Stimulated activated effector memory CD8-positive, alpha-beta T cell treated with anti-CD3 and anti-CD28 coated beads, Interleukin-12 subunit alpha, Interleukin-12 subunit beta, amount 100 ng/mL, for 72 hours (primary cell): ENCODE results near the gene MTNR1B.
A peak's percentile ranks its signal among the peaks of the same experiment; 100 is the strongest.

Experiments used
- ATAC-seq: fragments of 150-1000 bp; cut with Tn5 transposase; 2 replicates; pipeline ENCODE4 v1.10.0; 2021
- DNase-seq, 2 donors: peaks; one replicate each; pipeline ENCODE4 v3.0.0; 2021 to 2022; ENCODE audit warnings: low spot score in 2 of 2
- H3K27ac Mint-ChIP-seq: one replicate; pipeline ENCODE4 v1.8.0; 2022; ENCODE audit warnings: mild to moderate bottlenecking, mixed read lengths
- H3K36me3 Mint-ChIP-seq: one replicate; pipeline ENCODE4 v1.8.0; 2022; ENCODE audit warnings: mild to moderate bottlenecking, mixed read lengths
- H3K4me1 Mint-ChIP-seq: one replicate; pipeline ENCODE4 v1.8.0; 2022; ENCODE audit warnings: mixed read lengths
- H3K4me3 Mint-ChIP-seq: one replicate; pipeline ENCODE4 v1.8.0; 2022; ENCODE audit warnings: mild to moderate bottlenecking, mixed read lengths
- H3K9me3 Mint-ChIP-seq: one replicate; pipeline ENCODE4 v1.8.0; 2022; ENCODE audit warnings: mixed read lengths

MTNR1B gene

GRCh38 chr11:92969634-92970347 is at the start of gene MTNR1B:
TSS of gene MTNR1B (plus strand) at chr11:92969651. CDS start at chr11:92969726, 75 bp downstream.
- peaks cover 2% of the 10 kb centered on the region for H3K9me3 Mint-ChIP-seq
- H3K36me3 Mint-ChIP-seq: no peaks in the 10 kb centered on the region
- no peak for DNase-seq
- no peaks in the 10 kb centered on the region for H3K4me1 Mint-ChIP-seq
- no peak within 1 kb of the TSS for H3K27ac Mint-ChIP-seq
- H3K4me3 Mint-ChIP-seq: no peak within 1 kb of the TSS
- no peak for ATAC-seq

GRCh38 chr11:92920331-92920730 is 49.1 kb upstream of the MTNR1B start:
- no peaks in the 10 kb centered on the region for H3K4me1 Mint-ChIP-seq
- DNase-seq: no peak
- H3K27ac Mint-ChIP-seq: no peak overlapping the region
- no peak for ATAC-seq
- H3K9me3 Mint-ChIP-seq: peaks cover 7% of the 10 kb centered on the region
- H3K4me3 Mint-ChIP-seq: no peak overlapping the region
- no peaks in the 10 kb centered on the region for H3K36me3 Mint-ChIP-seq

DNA sequence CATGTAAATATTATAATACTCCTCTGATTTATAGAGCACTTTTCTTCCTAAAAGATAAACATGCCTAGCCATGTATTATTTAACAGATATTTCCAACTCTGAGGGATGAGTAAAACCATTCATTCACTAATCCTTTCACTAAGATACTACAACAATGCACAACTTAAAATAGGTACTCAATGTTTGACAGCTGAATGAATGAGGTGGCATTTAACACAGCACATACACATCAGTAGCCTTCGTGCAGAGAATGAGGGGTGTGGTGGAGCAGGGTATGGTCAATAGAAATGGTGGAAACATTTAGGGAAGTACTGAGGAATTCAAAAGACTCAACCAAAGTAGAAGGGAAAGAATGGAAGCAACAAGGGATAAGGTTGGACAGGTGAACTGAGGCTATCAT is 46.7 kb upstream of the MTNR1B start:
- Mint-ChIP-seq H3K4me1 (no peaks in the 10 kb centered on the region), H3K4me3 (no peak overlapping the region), H3K27ac (no peak overlapping the region), H3K9me3 (peaks cover 7% of the 10 kb centered on the region), H3K36me3 (no peaks in the 10 kb centered on the region)
- ATAC-seq (no peak), DNase-seq (no peak)

- DNase-seq: no peak
Observed at GRCh38 chr11:92929246-92929645, 40.2 kb upstream of the MTNR1B start.

GRCh38 chr11:92929653-92930052 is 39.8 kb upstream of the MTNR1B start:
- H3K36me3 Mint-ChIP-seq: no peaks in the 10 kb centered on the region
- no peak overlapping the region for H3K4me3 Mint-ChIP-seq
- no peaks in the 10 kb centered on the region for H3K4me1 Mint-ChIP-seq
- DNase-seq: peak in 1 of 2 donors; percentile 47
- peaks cover 6% of the 10 kb centered on the region for H3K9me3 Mint-ChIP-seq
- no peak overlapping the region for H3K27ac Mint-ChIP-seq
- ATAC-seq: peak; percentile 63

More at GRCh38 chr11:92929246-92929645, 40.2 kb upstream of the MTNR1B start:
- ATAC-seq: peak; percentile 71
- no peak overlapping the region for H3K4me3 Mint-ChIP-seq
- no peaks in the 10 kb centered on the region for H3K36me3 Mint-ChIP-seq
- H3K4me1 Mint-ChIP-seq: no peaks in the 10 kb centered on the region
- no peak overlapping the region for H3K27ac Mint-ChIP-seq
- peaks cover 8% of the 10 kb centered on the region for H3K9me3 Mint-ChIP-seq

- Mint-ChIP-seq H3K36me3 (no peaks in the 10 kb centered on the region), H3K27ac (no peak overlapping the region), H3K4me1 (no peaks in the 10 kb centered on the region), H3K4me3 (no peak overlapping the region), H3K9me3 (peaks cover 6% of the 10 kb centered on the region)
- no peak for DNase-seq
- no peak for ATAC-seq
Observed at GRCh38 chr11:92931746-92932422, 37.6 kb upstream of the MTNR1B start.

DNA sequence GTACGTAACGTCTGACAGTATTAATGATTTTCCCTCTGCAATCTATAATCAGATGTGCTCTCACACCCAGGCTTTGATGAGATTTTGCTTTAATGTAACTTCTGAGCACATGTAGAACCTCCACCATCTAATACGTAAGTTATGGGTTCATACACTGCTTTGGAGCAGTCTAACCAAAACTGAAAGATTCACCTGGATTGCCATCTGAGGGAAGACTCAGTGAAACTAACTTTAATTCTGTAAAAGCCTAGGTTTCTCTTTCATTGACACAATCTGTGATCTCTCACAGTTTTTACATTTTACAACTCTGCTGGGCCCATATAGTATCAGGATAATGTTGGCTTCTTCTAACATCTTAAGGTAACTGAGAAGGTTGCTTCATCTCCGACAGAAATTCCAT is 30.1 kb upstream of the MTNR1B start:
- no peak overlapping the region for H3K4me3 Mint-ChIP-seq
- no peak overlapping the region for H3K27ac Mint-ChIP-seq
- no peaks in the 10 kb centered on the region for H3K4me1 Mint-ChIP-seq
- DNase-seq (no peak), ATAC-seq (no peak)
- H3K36me3 Mint-ChIP-seq: no peaks in the 10 kb centered on the region
- peaks cover 5% of the 10 kb centered on the region for H3K9me3 Mint-ChIP-seq

DNA sequence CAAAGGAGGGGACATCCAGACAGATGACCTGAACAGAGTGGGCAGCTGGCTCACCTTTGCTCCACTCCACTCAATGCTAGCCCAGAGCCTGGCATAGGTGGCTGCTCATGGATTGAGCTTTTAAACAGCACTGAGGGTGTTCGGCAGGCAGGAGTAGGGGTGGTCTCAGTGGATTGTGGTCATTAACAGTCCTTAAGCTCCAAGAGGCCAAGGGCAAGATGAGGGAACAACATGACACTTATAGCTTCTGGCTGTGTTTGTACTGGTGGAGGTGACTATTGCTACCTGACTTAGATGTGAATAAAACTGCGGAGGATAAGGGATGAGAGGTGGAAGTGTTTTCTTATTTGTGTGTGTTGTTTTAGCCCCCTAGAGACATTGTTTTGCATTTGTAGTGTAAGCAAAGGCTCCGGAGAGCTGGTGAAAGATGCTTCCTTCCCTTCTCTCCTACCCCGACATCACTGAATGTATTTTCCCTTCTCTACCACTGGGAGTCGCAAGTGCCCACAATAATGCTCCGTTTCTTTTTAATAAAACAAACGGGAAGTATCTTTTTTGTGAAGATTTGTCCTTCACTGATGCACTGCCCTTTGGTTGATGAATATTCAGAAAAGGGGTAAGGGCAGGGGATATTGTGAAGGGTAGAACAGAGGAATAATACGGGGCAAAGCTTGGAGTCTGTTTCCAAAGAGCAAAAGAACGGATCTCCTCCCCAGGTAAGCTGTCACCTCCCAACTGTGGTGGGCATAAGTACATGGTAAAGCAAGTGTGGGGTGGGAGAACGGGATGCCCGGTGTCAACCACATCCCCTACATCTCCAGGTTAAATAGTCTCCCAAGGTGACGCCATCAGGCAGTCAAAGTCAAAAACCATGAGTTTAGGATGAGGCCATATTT is 27.5 kb upstream of the MTNR1B start:
- peaks cover 6% of the 10 kb centered on the region for H3K9me3 Mint-ChIP-seq
- DNase-seq: no peak
- no peaks in the 10 kb centered on the region for H3K4me1 Mint-ChIP-seq
- H3K36me3 Mint-ChIP-seq: no peaks in the 10 kb centered on the region
- ATAC-seq: peak; percentile 28
- no peak overlapping the region for H3K4me3 Mint-ChIP-seq
- H3K27ac Mint-ChIP-seq: no peak overlapping the region

- no peak for DNase-seq
- Mint-ChIP-seq H3K4me1 (no peaks in the 10 kb centered on the region), H3K36me3 (no peaks in the 10 kb centered on the region), H3K9me3 (peaks cover 21% of the 10 kb centered on the region), H3K27ac (no peak overlapping the region), H3K4me3 (no peak overlapping the region)
- ATAC-seq: no peak
Observed at GRCh38 chr11:92946707-92947106, 22.7 kb upstream of the MTNR1B start.

GRCh38 chr11:92948116-92948515 is 21.3 kb upstream of the MTNR1B start:
- Mint-ChIP-seq H3K4me1 (no peaks in the 10 kb centered on the region), H3K4me3 (no peak overlapping the region), H3K27ac (no peak overlapping the region), H3K9me3 (peaks cover 21% of the 10 kb centered on the region), H3K36me3 (no peaks in the 10 kb centered on the region)
- ATAC-seq (no peak), DNase-seq (no peak)

DNA sequence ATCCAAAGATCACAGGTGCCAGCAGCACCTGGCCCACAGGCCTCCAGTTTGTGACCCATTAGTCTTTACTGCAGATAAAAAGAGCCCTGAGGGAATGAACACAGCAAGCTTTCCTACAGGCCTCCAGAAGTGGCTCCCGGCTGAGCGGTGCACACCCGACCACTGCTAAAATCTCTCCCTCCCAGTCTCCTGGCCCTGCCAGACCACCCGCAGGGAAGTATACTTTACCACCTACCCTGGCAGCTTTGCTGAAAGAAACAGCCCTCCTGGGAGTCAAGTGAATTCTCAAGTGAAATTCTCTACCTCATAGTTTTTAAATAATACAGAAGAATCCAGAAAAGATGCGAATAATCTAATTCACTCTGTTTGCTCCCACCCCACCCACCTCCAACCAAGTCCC is 15.4 kb upstream of the MTNR1B start:
- peaks cover 6% of the 10 kb centered on the region for H3K9me3 Mint-ChIP-seq
- no peak overlapping the region for H3K27ac Mint-ChIP-seq
- DNase-seq: no peak
- H3K4me1 Mint-ChIP-seq: no peaks in the 10 kb centered on the region
- no peaks in the 10 kb centered on the region for H3K36me3 Mint-ChIP-seq
- ATAC-seq: no peak
- H3K4me3 Mint-ChIP-seq: no peak overlapping the region

DNA sequence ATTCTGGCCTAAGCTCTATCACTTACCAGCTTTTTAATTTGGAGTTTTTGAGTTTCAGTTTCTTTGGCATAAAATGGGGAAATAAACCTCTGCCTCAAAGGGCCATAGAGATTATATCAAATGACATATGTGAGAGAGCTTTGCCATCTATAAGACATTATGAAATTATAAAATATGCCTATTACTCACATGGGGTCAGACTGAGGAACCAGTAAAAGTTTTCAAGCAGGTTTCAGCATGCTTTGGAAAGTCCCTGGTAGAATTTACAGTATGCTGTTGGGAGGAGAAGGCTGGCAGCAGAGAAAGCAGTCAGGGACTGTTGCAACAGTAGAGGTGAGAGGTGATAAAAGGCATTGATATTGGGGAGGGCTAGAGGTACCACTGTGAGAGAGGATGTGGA is 13.6 kb upstream of the MTNR1B start:
- Mint-ChIP-seq H3K27ac (no peak overlapping the region), H3K4me3 (no peak overlapping the region), H3K36me3 (no peaks in the 10 kb centered on the region), H3K4me1 (no peaks in the 10 kb centered on the region), H3K9me3 (no peaks in the 10 kb centered on the region)
- no peak for DNase-seq
- no peak for ATAC-seq

- no peaks in the 10 kb centered on the region for H3K9me3 Mint-ChIP-seq
- no peaks in the 10 kb centered on the region for H3K4me1 Mint-ChIP-seq
- no peak overlapping the region for H3K27ac Mint-ChIP-seq
- H3K36me3 Mint-ChIP-seq: no peaks in the 10 kb centered on the region
- ATAC-seq: no peak
- no peak overlapping the region for H3K4me3 Mint-ChIP-seq
- no peak for DNase-seq
Observed at GRCh38 chr11:92960886-92961285, 8.6 kb upstream of the MTNR1B start.

DNA sequence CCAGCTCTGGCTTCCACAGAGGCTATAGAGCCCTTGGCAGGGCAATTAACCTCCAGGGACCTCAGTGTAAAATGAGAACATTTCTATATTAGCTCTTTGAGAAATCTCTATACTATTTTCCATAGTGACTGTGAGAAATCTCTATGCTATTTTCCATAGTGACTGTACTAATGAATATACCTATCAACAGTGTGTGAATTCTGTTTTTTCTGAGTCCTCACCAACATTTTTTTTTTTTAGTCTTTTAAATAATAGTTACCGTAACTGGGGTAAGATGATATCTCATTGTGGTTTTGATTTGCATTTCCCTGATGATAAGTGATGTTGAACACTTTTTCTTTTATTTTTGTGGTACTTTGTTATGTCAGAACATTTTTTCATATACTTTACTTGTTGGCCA is 7.0 kb upstream of the MTNR1B start:
- H3K4me1 Mint-ChIP-seq: no peaks in the 10 kb centered on the region
- H3K27ac Mint-ChIP-seq: no peak overlapping the region
- no peaks in the 10 kb centered on the region for H3K9me3 Mint-ChIP-seq
- DNase-seq: no peak
- no peaks in the 10 kb centered on the region for H3K36me3 Mint-ChIP-seq
- no peak for ATAC-seq
- no peak overlapping the region for H3K4me3 Mint-ChIP-seq

GRCh38 chr11:92964471-92964870 is 5.0 kb upstream of the MTNR1B start:
- DNase-seq: no peak
- H3K27ac Mint-ChIP-seq: no peak overlapping the region

More at GRCh38 chr11:92964471-92964870, 5.0 kb upstream of the MTNR1B start:
- no peak for ATAC-seq
- no peaks in the 10 kb centered on the region for H3K4me1 Mint-ChIP-seq
- no peak overlapping the region for H3K4me3 Mint-ChIP-seq
- H3K36me3 Mint-ChIP-seq: no peaks in the 10 kb centered on the region
- peaks cover 2% of the 10 kb centered on the region for H3K9me3 Mint-ChIP-seq
